ENCODE data around the gene SLC66A1. TPM values are rescaled to one million over a fixed set of nuclear protein-coding genes. Genes with fewer than 3 reads are reported as not detected.

Gene SLC66A1
- total and polyA plus RNA-seq, 9 of the 15 experiments (the other 6 are each of a cell fraction or from before 2014, with no cell fraction given): 1.2 to 40.8 (median 18.6) TPM

GRCh38 chr1:19313636-19313959 is 1.5 kb downstream of the SLC66A1 start (continued):
- TF ChIP-seq ZNF263 (CRISPR knock-in tag; IDR thresholded peaks at IDR 0.05; ENCODE audit: borderline replicate concordance) (peak; percentile 80; the same call in 1 of the 2 replicates), RBM34 (IDR thresholded peaks at IDR 0.05; ENCODE audit: borderline replicate concordance, insufficient read depth, low read length) (no peak), SRSF3 (IDR thresholded peaks at IDR 0.05; ENCODE audit: insufficient read depth, low read length) (no peak), NBN (IDR thresholded peaks at IDR 0.05; ENCODE audit: low read depth) (no peak; the same call in 1 of the 2 replicates), ERF (CRISPR knock-in tag; IDR thresholded peaks at IDR 0.05) (no peak), PRMT5 (CRISPR knock-in tag; IDR thresholded peaks at IDR 0.05) (no peak), ZBTB11 (CRISPR knock-in tag; IDR thresholded peaks at IDR 0.05) (0 out of 6 replicates have a peak, but pooled peaks of 1 of the 3 experiments have one; percentile 11), MYC (IDR thresholded peaks at IDR 0.05; ENCODE audit: low read depth, low read length) (no peak), MYC (CRISPR knock-in tag; IDR thresholded peaks at IDR 0.05; ENCODE audit: borderline replicate concordance, low read depth) (0 out of 2 replicates have a peak, but pooled peaks have one; percentile 40), SRF (CRISPR knock-in tag; IDR thresholded peaks at IDR 0.05) (no peak), RBM25 (IDR thresholded peaks at IDR 0.05; ENCODE audit: low read depth, low read length, severe bottlenecking) (no peak), TOE1 (IDR thresholded peaks at IDR 0.05; ENCODE audit: borderline replicate concordance) (no peak), TOE1 (CRISPR knock-in tag; IDR thresholded peaks at IDR 0.05; ENCODE audit: borderline replicate concordance, low read depth) (no peak), ZNF316 (IDR thresholded peaks at IDR 0.05) (peak; percentile 41)
- TF ChIP-seq, protein P1, sequence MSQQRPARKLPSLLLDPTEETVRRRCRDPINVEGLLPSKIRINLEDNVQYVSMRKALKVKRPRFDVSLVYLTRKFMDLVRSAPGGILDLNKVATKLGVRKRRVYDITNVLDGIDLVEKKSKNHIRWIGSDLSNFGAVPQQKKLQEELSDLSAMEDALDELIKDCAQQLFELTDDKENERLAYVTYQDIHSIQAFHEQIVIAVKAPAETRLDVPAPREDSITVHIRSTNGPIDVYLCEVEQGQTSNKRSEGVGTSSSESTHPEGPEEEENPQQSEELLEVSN (IDR thresholded peaks at IDR 0.05; ENCODE audit: borderline replicate concordance in 1 of 2, extremely low read depth in 1 of 2, insufficient read depth in 1 of 2, insufficient read length in 1 of 2, low read depth in 1 of 2, low read length in 1 of 2, poor library complexity in 1 of 2, severe bottlenecking in 1 of 2): peak; percentile 37 to 56
- TF ChIP-seq, protein P2, sequence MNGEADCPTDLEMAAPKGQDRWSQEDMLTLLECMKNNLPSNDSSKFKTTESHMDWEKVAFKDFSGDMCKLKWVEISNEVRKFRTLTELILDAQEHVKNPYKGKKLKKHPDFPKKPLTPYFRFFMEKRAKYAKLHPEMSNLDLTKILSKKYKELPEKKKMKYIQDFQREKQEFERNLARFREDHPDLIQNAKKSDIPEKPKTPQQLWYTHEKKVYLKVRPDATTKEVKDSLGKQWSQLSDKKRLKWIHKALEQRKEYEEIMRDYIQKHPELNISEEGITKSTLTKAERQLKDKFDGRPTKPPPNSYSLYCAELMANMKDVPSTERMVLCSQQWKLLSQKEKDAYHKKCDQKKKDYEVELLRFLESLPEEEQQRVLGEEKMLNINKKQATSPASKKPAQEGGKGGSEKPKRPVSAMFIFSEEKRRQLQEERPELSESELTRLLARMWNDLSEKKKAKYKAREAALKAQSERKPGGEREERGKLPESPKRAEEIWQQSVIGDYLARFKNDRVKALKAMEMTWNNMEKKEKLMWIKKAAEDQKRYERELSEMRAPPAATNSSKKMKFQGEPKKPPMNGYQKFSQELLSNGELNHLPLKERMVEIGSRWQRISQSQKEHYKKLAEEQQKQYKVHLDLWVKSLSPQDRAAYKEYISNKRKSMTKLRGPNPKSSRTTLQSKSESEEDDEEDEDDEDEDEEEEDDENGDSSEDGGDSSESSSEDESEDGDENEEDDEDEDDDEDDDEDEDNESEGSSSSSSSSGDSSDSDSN (IDR thresholded peaks at IDR 0.05; ENCODE audit: borderline replicate concordance in 1 of 2, low read depth in 2 of 2, low read length in 2 of 2): 0 out of 4 replicates have a peak, but pooled peaks of 1 of the 2 experiments have one; percentile 42
- TF ChIP-seq, protein P3, sequence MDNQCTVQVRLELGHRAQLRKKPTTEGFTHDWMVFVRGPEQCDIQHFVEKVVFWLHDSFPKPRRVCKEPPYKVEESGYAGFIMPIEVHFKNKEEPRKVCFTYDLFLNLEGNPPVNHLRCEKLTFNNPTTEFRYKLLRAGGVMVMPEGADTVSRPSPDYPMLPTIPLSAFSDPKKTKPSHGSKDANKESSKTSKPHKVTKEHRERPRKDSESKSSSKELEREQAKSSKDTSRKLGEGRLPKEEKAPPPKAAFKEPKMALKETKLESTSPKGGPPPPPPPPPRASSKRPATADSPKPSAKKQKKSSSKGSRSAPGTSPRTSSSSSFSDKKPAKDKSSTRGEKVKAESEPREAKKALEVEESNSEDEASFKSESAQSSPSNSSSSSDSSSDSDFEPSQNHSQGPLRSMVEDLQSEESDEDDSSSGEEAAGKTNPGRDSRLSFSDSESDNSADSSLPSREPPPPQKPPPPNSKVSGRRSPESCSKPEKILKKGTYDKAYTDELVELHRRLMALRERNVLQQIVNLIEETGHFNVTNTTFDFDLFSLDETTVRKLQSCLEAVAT (IDR thresholded peaks at IDR 0.05): no peak

Data from K562 (cell line).